HepG2 (cell line): ENCODE measurements around the gene MORC3.

ENCODE experiments used
- EP300 ChIP-seq, 3 experiments: sonication (generic) in 1 of 3; formaldehyde crosslinking in 1 of 3; IDR thresholded peaks; 2 replicates each; pipeline versions ENCODE4 v1.5.1 to v1.6.1; 2011 to 2020; ENCODE audit warnings: low read depth in 2 of 3, low read length in 2 of 3, borderline replicate concordance in 1 of 3, improper control_type of control experiment in 1 of 3, mild to moderate bottlenecking in 1 of 3, missing genetic modification reagents in 1 of 3, moderate library complexity in 1 of 3
- GRHL1 ChIP-seq: sonication (generic); formaldehyde crosslinking; conservative IDR thresholded peaks from 2 replicates; pipeline ENCODE4 v1.8.0; 2022; ENCODE audit warnings: missing genetic modification reagents
- ZBTB46 ChIP-seq: sonication (generic); formaldehyde crosslinking; IDR thresholded peaks from 2 replicates; pipeline ENCODE4 v1.4.0; 2020; ENCODE audit warnings: mild to moderate bottlenecking, missing genetic modification reagents, borderline replicate concordance

GRCh38 chr21:36396971-36397370, 77.0 kb downstream of the MORC3 start:
- no peak for TF ChIP-seq GRHL1 (CRISPR knock-in tag)
- no peak for TF ChIP-seq EP300 (IDR thresholded peaks at IDR 0.05; ENCODE audit: low read depth in 2 of 2, low read length in 2 of 2)
- no peak for TF ChIP-seq EP300 (CRISPR knock-in tag; IDR thresholded peaks at IDR 0.05; ENCODE audit: borderline replicate concordance)
- TF ChIP-seq ZBTB46 (CRISPR knock-in tag): no peak
